ENCODE data around the gene MYL3.

DNA sequence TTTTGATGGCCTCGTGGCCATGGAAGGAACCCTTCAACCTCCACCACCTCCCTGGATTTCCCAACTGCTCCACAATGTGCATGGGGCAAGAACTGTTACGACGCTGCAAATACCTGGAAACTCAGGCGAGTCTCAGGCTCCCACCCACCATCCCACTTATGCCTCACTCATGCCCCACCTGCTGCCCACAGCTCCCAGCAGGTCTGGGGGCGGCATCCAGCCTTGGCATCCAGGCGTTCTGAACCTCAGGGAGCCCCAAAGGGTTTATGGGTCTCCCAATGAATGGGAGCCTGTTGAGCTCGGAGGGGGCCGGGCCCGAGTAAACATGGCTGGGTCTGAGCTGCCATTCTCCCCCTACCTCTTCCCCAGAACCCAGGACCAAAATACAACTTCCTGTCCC lies 12.3 kb upstream of the MYL3 start:
- no peak for TF ChIP-seq CTCF (IDR thresholded peaks at IDR 0.05)
- no peak for TF ChIP-seq POLR2A (IDR thresholded peaks at IDR 0.05)
